Ovary (tissue), 9 donors: ENCODE data around the gene RAPGEF6. TPM values are rescaled to one million over a fixed set of nuclear protein-coding genes. Genes with fewer than 3 reads are reported as not detected.

Experiments
- DNase-seq, 5 donors: peaks; one replicate each; pipeline ENCODE4 v3.0.0-alpha.2; 2019 to 2020
- H3K27ac ChIP-seq, 2 donors: fragments of 200-600 bp; one replicate each; pipeline versions ENCODE4 v1.5.1 to v1.8.0; 2019 to 2022
- H3K27me3 ChIP-seq: fragments of 200-600 bp; one replicate; pipeline ENCODE4 v1.8.0; 2022
- H3K36me3 ChIP-seq: fragments of 200-600 bp; sonication (generic); one replicate; pipeline ENCODE4 v1.5.1; 2019
- H3K4me1 ChIP-seq: one replicate; pipeline ENCODE4 v1.8.1; 2013; ENCODE audit warnings: mild to moderate bottlenecking, moderate library complexity; ENCODE audit not compliant: insufficient read depth
- H3K4me3 ChIP-seq: fragments of 200-600 bp; sonication (generic); one replicate; pipeline ENCODE4 v1.5.1; 2017
- H3K9me3 ChIP-seq, 2 donors: fragments of 200-600 bp in 1 of 2; sonication (generic) in 1 of 2; one replicate each; pipeline versions ENCODE4 v1.5.1 to v1.8.1; 2013 to 2019; ENCODE audit warnings: mild to moderate bottlenecking in 1 of 2, moderate library complexity in 1 of 2
- CTCF ChIP-seq, 3 donors: fragments of 450-650 bp in 2 of 3; fragments of 200-600 bp in 1 of 3; IDR thresholded peaks; one replicate each; pipeline versions ENCODE4 v1.5.1 to v1.8.0; 2016 to 2022; ENCODE audit warnings: antibody characterized with exemption in 3 of 3, mild to moderate bottlenecking in 1 of 3
- EP300 ChIP-seq: sonication (generic); formaldehyde crosslinking; IDR thresholded peaks from one replicate; pipeline ENCODE4 v1.6.1; 2017; ENCODE audit warnings: antibody characterized with exemption
- POLR2A ChIP-seq: fragments of 450-650 bp; IDR thresholded peaks from one replicate; pipeline ENCODE4 v1.6.1; 2017; ENCODE audit warnings: antibody characterized with exemption, mild to moderate bottlenecking, moderate library complexity
- WGBS, 3 donors: extraction: QIAGEN DNeasy Blood & Tissue Kit in 1 of 3; methylation state at CpG; one replicate each; pipeline versions ENCODE4 v1.1.5 to v1.1.7; 2013 to 2017; 5-methylcytosine and 5-hydroxymethylcytosine counted together
- intact Hi-C, 4 donors: fragments of 100-400 bp; cut with DNase I; formaldehyde crosslinking; loops; one replicate each; pipeline versions ENCODE4 v1.11.0 to v1.15.1; 2022 to 2023
- polyA plus RNA-seq, 2 donors: library from polyadenylated mRNA; stranded (reverse); fragments of 200-250 nt in 1 of 2; fragments of 350-450 nt in 1 of 2; fragmentation: Illumina TruSeq in 1 of 2; extraction: RNeasy Lipid Tissue Mini Kit (QIAGEN cat#74804) in 1 of 2; gene quantifications; one replicate each; pipeline ENCODE4 v1.2.3, GENCODE V29; 2013 to 2014
- total RNA-seq, 7 donors: library from RNA; depleted of rRNA in 2 of 7; stranded (reverse); fragments of >200 nt in 2 of 7; fragmentation: NEBNext Ultra II Directional in 3 of 7; extraction: Animal tissue kit (Norgen Biotek cat#: 25700) in 3 of 7; gene quantifications; one replicate each; pipeline versions ENCODE4 v1.1.0 to v1.2.4, GENCODE V29; 2016 to 2023
- donor health status: DM: no; HTN: no; CAD: no; lungs with moderate emphysema.
- donor health status: DM: no; HTN: no; CAD: no.
- donor health status: Bipolar disorder and iron deficiency.
- donor health status: DM: yes; HTN: yes; CAD: no.
- donor health status: DM: no; HTN: no; CAD: no.
- donor health status: DM: yes; HTN: yes; CAD: no.

RAPGEF6 gene
- total and polyA plus RNA-seq, 9 donors, result 4.2 to 25.8 (median 18.5) TPM

- intact Hi-C loops, result no loop called here
- DNase-seq, result no peak
- H3K4me1 ChIP-seq, result no peaks in the 10 kb centered on the region
- TF ChIP-seq EP300 (no peak), CTCF (IDR thresholded peaks at IDR 0.05) (no peak), POLR2A (no peak)
- no peaks in the 10 kb centered on the region for H3K27me3 ChIP-seq
- H3K36me3 ChIP-seq, result no peaks in the 10 kb centered on the region
- no peaks in the 10 kb centered on the region for H3K9me3 ChIP-seq
- 90 to 91% (median 91%) methylated on average over 5 of the region's 5 CpGs for WGBS, 3 donors
- no peak overlapping the region for H3K4me3 ChIP-seq
- no peak overlapping the region for H3K27ac ChIP-seq
These were observed 173.3 kb downstream of the RAPGEF6 start for GRCh38 chr5:131461742-131462141.

DNA sequence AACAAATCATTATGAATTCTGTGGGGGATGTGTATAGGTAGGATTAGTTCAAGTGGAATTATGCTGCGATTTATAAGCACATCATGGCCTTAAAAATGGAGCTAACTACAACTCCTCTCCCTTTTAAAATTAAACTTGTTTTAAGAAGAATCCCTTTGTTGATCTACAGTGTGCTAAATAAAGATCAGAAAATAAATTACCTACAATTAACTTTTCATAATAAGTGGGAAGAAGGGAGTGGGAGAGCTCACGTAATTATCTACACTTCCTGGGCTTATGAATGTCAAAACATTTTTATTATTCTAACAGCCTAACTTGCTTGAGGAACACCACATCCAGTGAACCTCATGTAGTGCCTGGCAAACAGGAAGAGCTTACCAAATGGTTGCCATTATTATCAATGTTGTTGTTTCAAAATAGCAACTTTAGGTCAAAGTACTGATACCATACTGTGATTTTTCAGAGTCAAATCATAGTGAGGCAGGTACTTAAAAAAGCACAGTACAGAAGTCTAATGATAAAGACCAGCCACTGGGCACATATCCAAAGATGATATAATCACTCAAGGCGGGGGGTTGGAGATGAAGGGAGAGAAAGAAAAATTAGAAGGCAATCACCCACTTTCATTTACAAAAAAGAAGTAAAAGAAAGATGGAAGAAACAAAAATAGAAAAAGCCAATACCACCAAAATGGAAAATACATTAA is 174.0 kb downstream of the RAPGEF6 start:
- Histone ChIP-seq H3K4me3 (no peak overlapping the region), H3K27ac (no peak overlapping the region), H3K27me3 (no peaks in the 10 kb centered on the region), H3K9me3 (no peaks in the 10 kb centered on the region), H3K36me3 (no peaks in the 10 kb centered on the region), H3K4me1 (no peaks in the 10 kb centered on the region)
- DNase-seq, result no peak
- intact Hi-C loops, result no loop called here
- WGBS, 3 donors, result 39 to 49% (median 49%) methylated on average over 3 of the region's 3 CpGs
- TF ChIP-seq CTCF (IDR thresholded peaks at IDR 0.05) (no peak), EP300 (no peak), POLR2A (no peak)

GRCh38 chr5:131460133-131460532 is 174.9 kb downstream of the RAPGEF6 start:
- no peak overlapping the region for H3K4me3 ChIP-seq
- H3K27ac ChIP-seq, result no peak overlapping the region
- H3K36me3 ChIP-seq, result no peaks in the 10 kb centered on the region
- no peaks in the 10 kb centered on the region for H3K27me3 ChIP-seq
- DNase-seq, result no peak
- H3K4me1 ChIP-seq, result no peaks in the 10 kb centered on the region
- WGBS, 3 donors, result 98 to 100% (median 99%) methylated on average over 1 of the region's 1 CpG
- intact Hi-C loops, result no loop called here
- no peaks in the 10 kb centered on the region for H3K9me3 ChIP-seq
- no peak for TF ChIP-seq CTCF (IDR thresholded peaks at IDR 0.05)
- no peak for TF ChIP-seq EP300

DNA sequence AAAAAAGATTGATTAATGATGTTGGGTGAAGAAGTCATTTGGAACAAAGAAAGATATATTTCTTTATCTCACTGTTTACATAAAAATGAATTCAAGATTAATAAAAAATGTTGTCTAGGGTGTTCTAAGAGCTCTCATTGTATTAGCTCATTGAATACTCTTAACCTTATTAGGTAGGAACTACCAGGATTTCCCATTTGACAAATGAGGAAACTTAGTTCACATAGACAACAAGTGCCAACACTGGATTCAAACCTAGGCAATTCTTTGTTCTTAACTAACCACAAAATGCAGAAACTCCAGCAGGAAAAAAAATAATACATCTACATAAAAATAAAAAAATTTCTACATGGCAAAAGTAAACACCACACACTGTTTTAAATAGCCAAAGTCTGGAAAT is 175.8 kb downstream of the RAPGEF6 start:
- intact Hi-C loops, result no loop called here
- H3K27ac ChIP-seq, result no peak overlapping the region

More for the DNA sequence above, 175.8 kb downstream of the RAPGEF6 start:
- Histone ChIP-seq H3K27me3 (no peaks in the 10 kb centered on the region), H3K4me3 (no peak overlapping the region), H3K36me3 (no peaks in the 10 kb centered on the region), H3K9me3 (no peaks in the 10 kb centered on the region), H3K4me1 (no peaks in the 10 kb centered on the region)
- no peak for DNase-seq
- TF ChIP-seq CTCF (IDR thresholded peaks at IDR 0.05) (no peak), POLR2A (no peak), EP300 (no peak)
